PFSK-1 (cell line): ENCODE data around the gene EIF4E2.

Experiments used
- FOXP2 ChIP-seq: optimal IDR thresholded peaks from 2 replicates; pipeline ENCODE3; 2011; ENCODE audit warnings: borderline replicate concordance, control low read depth, inconsistent platforms; ENCODE audit not compliant: insufficient read depth; ENCODE audit errors: extremely low read length, extremely low read depth
- POLR2AphosphoS5 ChIP-seq: IDR thresholded peaks from 2 replicates; pipeline ENCODE4 v1.6.1; 2012; ENCODE audit warnings: low read depth, mild to moderate bottlenecking, control low read depth, low read length, moderate library complexity
- REST ChIP-seq, 2 experiments: IDR thresholded peaks; 2 replicates each; pipeline versions ENCODE4 v1.6.1 to v1.8.0; 2011 to 2012; ENCODE audit warnings: low read depth in 2 of 2, low read length in 2 of 2, control low read depth in 1 of 2, inconsistent platforms in 1 of 2, mild to moderate bottlenecking in 1 of 2, moderate library complexity in 1 of 2; ENCODE audit not compliant: insufficient read depth in 1 of 2
- SIN3A ChIP-seq: IDR thresholded peaks from 2 replicates; pipeline ENCODE4 v1.6.1; 2012; ENCODE audit warnings: mild to moderate bottlenecking, low read length, moderate library complexity, borderline replicate concordance; ENCODE audit not compliant: insufficient read depth
- TAF1 ChIP-seq: IDR thresholded peaks from 2 replicates; pipeline ENCODE4 v1.6.1; 2012; ENCODE audit warnings: low read length, control low read depth, borderline replicate concordance; ENCODE audit not compliant: insufficient read depth

The EIF4E2 gene

GRCh38 chr2:232598293-232598692 is 47.8 kb downstream of the EIF4E2 start:
- TF ChIP-seq REST (IDR thresholded peaks at IDR 0.05; ENCODE audit: insufficient read depth in 1 of 2, low read depth in 2 of 2, low read length in 2 of 2) (no peak), SIN3A (no peak), POLR2AphosphoS5 (no peak), FOXP2 (no peak), TAF1 (no peak)

GRCh38 chr2:232600053-232600773 is 49.7 kb downstream of the EIF4E2 start:
- TF ChIP-seq SIN3A (no peak), FOXP2 (no peak), REST (IDR thresholded peaks at IDR 0.05; ENCODE audit: insufficient read depth in 1 of 2, low read depth in 2 of 2, low read length in 2 of 2) (no peak), TAF1 (no peak), POLR2AphosphoS5 (no peak)

GRCh38 chr2:232603283-232603682 is 52.8 kb downstream of the EIF4E2 start:
- TF ChIP-seq POLR2AphosphoS5 (no peak), FOXP2 (no peak), SIN3A (no peak), REST (IDR thresholded peaks at IDR 0.05; ENCODE audit: insufficient read depth in 1 of 2, low read depth in 2 of 2, low read length in 2 of 2) (no peak), TAF1 (no peak)

GRCh38 chr2:232604535-232604934 is 54.0 kb downstream of the EIF4E2 start:
- TF ChIP-seq FOXP2 (no peak), SIN3A (no peak), REST (IDR thresholded peaks at IDR 0.05; ENCODE audit: insufficient read depth in 1 of 2, low read depth in 2 of 2, low read length in 2 of 2) (no peak), POLR2AphosphoS5 (no peak), TAF1 (no peak)
